Gastrocnemius medialis (tissue), 4 donors: Measurements from ENCODE around the gene CGNL1. TPM values are rescaled to one million over a fixed set of nuclear protein-coding genes. Genes with fewer than 3 reads are reported as not detected.

ENCODE experiments used
- ATAC-seq, 2 donors: fragments of 150-250 bp; one replicate each; pipeline ENCODE4 v1.9.1; 2016
- DNase-seq, 2 donors: peaks; one replicate each; pipeline ENCODE4 v3.0.0-alpha.2; 2019
- H3K27ac ChIP-seq, 4 donors: fragments of 200-600 bp; sonication (generic); 1 replicate in 1 of 4; 2 replicates in 3 of 4; pipeline ENCODE4 v1.5.1; 2016 to 2018; ENCODE audit warnings: mild to moderate bottlenecking in 2 of 4, moderate library complexity in 1 of 4
- H3K27me3 ChIP-seq, 3 donors: fragments of 200-600 bp; sonication (generic) in 2 of 3; 1 replicate in 1 of 3; 2 replicates in 2 of 3; pipeline versions ENCODE4 v1.5.1 to v1.6.0; 2016 to 2019; ENCODE audit warnings: mild to moderate bottlenecking in 1 of 3, moderate library complexity in 1 of 3
- H3K36me3 ChIP-seq, 2 donors: fragments of 200-600 bp; sonication (generic) in 1 of 2; one replicate each; pipeline ENCODE4 v1.5.1; 2017 to 2018
- H3K4me1 ChIP-seq, 2 donors: fragments of 200-600 bp; sonication (generic) in 1 of 2; one replicate each; pipeline ENCODE4 v1.5.1; 2016 to 2017; ENCODE audit warnings: mild to moderate bottlenecking in 2 of 2
- H3K4me3 ChIP-seq, 4 donors: fragments of 200-600 bp; sonication (generic) in 3 of 4; 1 replicate in 1 of 4; 2 replicates in 3 of 4; pipeline ENCODE4 v1.5.1; 2016 to 2019; ENCODE audit warnings: mild to moderate bottlenecking in 2 of 4
- H3K9me3 ChIP-seq, 3 donors: fragments of 200-600 bp; sonication (generic) in 2 of 3; 1 replicate in 1 of 3; 2 replicates in 2 of 3; pipeline ENCODE4 v1.5.1; 2016 to 2019
- CTCF ChIP-seq, 5 experiments: fragments of 450-650 bp in 3 of 5; fragments of 200-600 bp in 2 of 5; sonication (generic) in 2 of 5; IDR thresholded peaks in 4 of 5; conservative IDR thresholded peaks in 1 of 5; 1 replicate in 4 of 5; 2 replicates in 1 of 5; pipeline ENCODE4 v1.5.1; 2016 to 2019; ENCODE audit warnings: antibody characterized with exemption in 5 of 5, mild to moderate bottlenecking in 3 of 5, moderate library complexity in 3 of 5
- POLR2A ChIP-seq, 2 donors: fragments of 450-650 bp; IDR thresholded peaks; one replicate each; pipeline ENCODE4 v1.6.1; 2017; ENCODE audit warnings: antibody characterized with exemption in 2 of 2, mild to moderate bottlenecking in 2 of 2, moderate library complexity in 2 of 2
- in situ Hi-C, 4 donors: fragments of 200-750 bp; cut with MboI; loops; one replicate each; pipeline versions ENCODE4 v1.15.0 to v1.8.0; 2017; ENCODE audit warnings: low sequenced_read_pairs in 4 of 4
- intact Hi-C: fragments of 100-400 bp; cut with DNase I; formaldehyde crosslinking; loops from one replicate; pipeline ENCODE4 v1.15.1; 2023; ENCODE audit warnings: low total_unique reads
- total RNA-seq, 4 donors: library from RNA; depleted of rRNA; stranded (reverse); fragments of >200 nt; gene quantifications; one replicate each; pipeline versions ENCODE4 v1.1.0 to v1.2.3, GENCODE V29; 2016

CGNL1 gene
- total RNA-seq, 4 donors from 2014 or later = 0.15 to 0.85 (median 0.49) TPM

DNA sequence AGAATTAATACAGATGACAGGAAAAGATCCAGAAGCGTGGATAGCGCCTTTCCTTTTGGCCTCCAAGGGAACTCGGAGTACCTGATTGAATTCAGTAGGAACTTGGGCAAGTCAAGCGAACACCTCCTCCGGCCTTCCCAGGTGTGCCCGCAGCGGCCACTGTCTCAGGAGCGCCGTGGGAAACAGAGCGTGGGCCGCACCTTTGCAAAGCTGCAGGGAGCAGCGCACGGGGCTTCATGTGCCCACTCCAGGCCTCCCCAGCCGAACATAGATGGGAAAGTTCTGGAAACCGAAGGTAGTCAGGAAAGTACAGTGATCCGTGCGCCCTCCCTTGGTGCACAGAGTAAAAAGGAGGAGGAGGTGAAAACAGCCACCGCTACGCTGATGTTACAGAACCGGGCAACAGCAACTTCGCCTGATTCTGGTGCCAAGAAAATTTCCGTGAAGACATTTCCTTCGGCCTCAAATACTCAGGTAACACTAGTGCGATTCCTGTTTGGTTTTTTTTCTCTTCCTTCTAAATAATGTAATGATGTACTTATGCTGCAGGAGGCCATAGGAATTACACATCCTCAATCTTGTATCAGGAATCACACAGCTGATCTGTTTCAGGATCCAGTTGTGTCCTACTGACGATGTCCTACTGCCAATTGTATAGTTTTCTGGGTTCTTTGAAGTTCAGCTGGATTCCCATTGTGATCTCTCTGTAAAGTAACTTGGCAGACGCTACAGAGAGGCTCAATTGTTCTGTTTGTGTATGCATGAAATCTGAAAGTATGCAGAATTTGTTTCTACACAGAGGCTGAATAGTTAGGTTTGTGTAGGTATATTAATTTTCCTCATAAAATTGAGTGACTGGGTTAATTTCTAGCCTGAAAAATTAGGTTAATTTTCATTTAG lies 63.1 kb downstream of the CGNL1 start:
- H3K9me3 ChIP-seq = no peaks in the 10 kb centered on the region
- H3K36me3 ChIP-seq = no peaks in the 10 kb centered on the region
- no peak for ATAC-seq
- no peak overlapping the region for H3K27ac ChIP-seq
- no peaks in the 10 kb centered on the region for H3K4me1 ChIP-seq
- H3K4me3 ChIP-seq = no peak overlapping the region
- in situ Hi-C loops (no loop called here), intact Hi-C loops (no loop called here)
- DNase-seq = no peak
- TF ChIP-seq CTCF (IDR thresholded peaks at IDR 0.05 in 4 of 5, conservative IDR thresholded peaks at IDR 0.05 in 1 of 5) = no peak
- TF ChIP-seq POLR2A (IDR thresholded peaks at IDR 0.05) = no peak
- no peaks in the 10 kb centered on the region for H3K27me3 ChIP-seq

DNA sequence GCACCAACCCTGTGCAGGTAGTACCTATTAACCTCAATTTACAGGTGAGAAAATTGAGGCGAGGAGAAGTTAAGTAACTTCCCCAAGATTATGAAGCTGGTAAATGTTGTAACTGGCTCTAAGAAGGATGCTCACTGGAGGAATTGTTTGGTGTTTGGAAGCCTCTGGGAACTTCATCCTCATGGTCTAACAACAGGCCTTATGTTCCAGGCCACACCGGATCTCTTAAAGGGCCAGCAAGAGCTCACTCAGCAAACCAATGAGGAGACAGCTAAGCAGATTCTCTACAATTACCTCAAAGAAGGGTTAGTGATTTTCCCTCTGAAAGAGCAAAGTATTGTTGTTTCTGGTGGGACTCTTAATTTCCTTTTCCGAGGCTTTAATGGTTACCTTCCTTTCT lies 63.9 kb downstream of the CGNL1 start:
- DNase-seq (no peak), ATAC-seq (no peak)
- H3K36me3 ChIP-seq = no peaks in the 10 kb centered on the region
- in situ Hi-C loops (no loop called here), intact Hi-C loops (no loop called here)
- H3K4me1 ChIP-seq = no peaks in the 10 kb centered on the region
- no peak overlapping the region for H3K27ac ChIP-seq
- H3K4me3 ChIP-seq = no peak overlapping the region
- TF ChIP-seq CTCF (IDR thresholded peaks at IDR 0.05 in 4 of 5, conservative IDR thresholded peaks at IDR 0.05 in 1 of 5) (no peak), POLR2A (IDR thresholded peaks at IDR 0.05) (no peak)
- H3K27me3 ChIP-seq = no peaks in the 10 kb centered on the region
- H3K9me3 ChIP-seq = no peaks in the 10 kb centered on the region

DNA sequence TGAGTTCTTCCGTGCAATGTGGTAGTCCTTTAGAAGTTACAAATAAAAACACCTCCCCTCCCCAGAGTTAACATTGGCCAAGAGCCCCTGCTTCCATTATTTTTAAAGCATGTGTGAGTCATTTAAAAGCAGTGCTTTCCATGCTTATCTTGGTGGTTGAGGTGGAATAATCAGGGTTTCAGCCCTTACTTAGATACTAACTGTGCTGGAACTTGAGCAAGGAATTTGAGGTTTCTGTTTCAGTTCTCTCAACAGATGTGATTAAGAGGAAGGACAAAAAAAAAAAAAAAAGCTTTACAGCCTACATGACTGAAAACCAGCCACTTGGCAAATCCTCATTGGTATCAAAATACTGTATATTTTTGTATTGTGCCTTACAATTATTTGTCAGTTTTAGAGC lies 64.5 kb downstream of the CGNL1 start:
- H3K4me3 ChIP-seq = no peak overlapping the region
- no peaks in the 10 kb centered on the region for H3K27me3 ChIP-seq
- in situ Hi-C loops = no loop called here
- TF ChIP-seq CTCF (IDR thresholded peaks at IDR 0.05 in 4 of 5, conservative IDR thresholded peaks at IDR 0.05 in 1 of 5) (no peak), POLR2A (IDR thresholded peaks at IDR 0.05) (no peak)
- intact Hi-C loops = no loop called here
- no peaks in the 10 kb centered on the region for H3K9me3 ChIP-seq
- H3K36me3 ChIP-seq = no peaks in the 10 kb centered on the region
- no peak overlapping the region for H3K27ac ChIP-seq
- ATAC-seq (no peak), DNase-seq (no peak)
- H3K4me1 ChIP-seq = no peaks in the 10 kb centered on the region

- no peak overlapping the region for H3K27ac ChIP-seq
- H3K4me1 ChIP-seq = no peaks in the 10 kb centered on the region
- intact Hi-C loops (no loop called here), in situ Hi-C loops (no loop called here)
- no peaks in the 10 kb centered on the region for H3K27me3 ChIP-seq
- no peak overlapping the region for H3K4me3 ChIP-seq
- DNase-seq (no peak), ATAC-seq (no peak)
- H3K9me3 ChIP-seq = no peaks in the 10 kb centered on the region
- TF ChIP-seq CTCF (IDR thresholded peaks at IDR 0.05 in 4 of 5, conservative IDR thresholded peaks at IDR 0.05 in 1 of 5) = no peak
- H3K36me3 ChIP-seq = no peaks in the 10 kb centered on the region
Measured at GRCh38 chr15:57442335-57442734, 66.0 kb downstream of the CGNL1 start.
